Measurements from ENCODE around the gene SLC9A1.
A peak's percentile ranks its signal among the peaks of the same experiment; 100 is the strongest.

The SLC9A1 gene

DNA sequence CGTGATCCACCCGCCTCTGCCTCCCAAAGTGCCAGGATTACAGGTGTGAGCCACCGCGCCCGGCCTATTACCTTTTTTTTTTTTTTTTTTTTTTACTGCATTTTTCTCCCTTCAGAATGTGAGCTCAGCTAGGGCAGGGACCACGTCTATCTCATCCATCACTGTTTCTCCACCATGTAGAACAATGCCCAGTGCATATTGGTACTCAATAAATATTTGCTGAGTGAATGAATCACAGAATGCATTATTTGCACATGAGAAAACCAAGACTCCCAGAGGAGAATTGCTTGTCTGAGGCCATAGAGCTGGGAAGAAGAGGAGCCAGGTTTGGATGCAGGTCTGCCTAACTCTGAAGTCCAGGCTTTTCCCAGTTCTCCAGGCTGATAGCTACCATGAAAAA is 8.2 kb upstream of the SLC9A1 start:
- DNase-seq (ENCODE audit: extremely low spot score) = no peak
- ChIA-PET CTCF (no interaction called here), POLR2A (interaction anchor here (3.0 kb wide), 1 partner anchor 9 kb away, joined by 20 read pairs; the partner anchor contains the start of gene SLC9A1)
- TF ChIP-seq NFRKB (IDR thresholded peaks at IDR 0.05) (no peak), LEF1 (IDR thresholded peaks at IDR 0.05; ENCODE audit: borderline replicate concordance) (no peak), ELF4 (IDR thresholded peaks at IDR 0.05) (no peak), FOXK2 (IDR thresholded peaks at IDR 0.05) (no peak), FOXM1 (IDR thresholded peaks at IDR 0.05; ENCODE audit: borderline replicate concordance) (no peak), TARDBP (IDR thresholded peaks at IDR 0.05) (no peak), CTBP1 (IDR thresholded peaks at IDR 0.05; ENCODE audit: borderline replicate concordance) (no peak), SUZ12 (IDR thresholded peaks at IDR 0.05) (no peak), L3MBTL2 (conservative IDR thresholded peaks at IDR 0.05) (no peak), HDGF (IDR thresholded peaks at IDR 0.05; ENCODE audit: borderline replicate concordance) (no peak)
- TF ChIP-seq, protein P1, sequence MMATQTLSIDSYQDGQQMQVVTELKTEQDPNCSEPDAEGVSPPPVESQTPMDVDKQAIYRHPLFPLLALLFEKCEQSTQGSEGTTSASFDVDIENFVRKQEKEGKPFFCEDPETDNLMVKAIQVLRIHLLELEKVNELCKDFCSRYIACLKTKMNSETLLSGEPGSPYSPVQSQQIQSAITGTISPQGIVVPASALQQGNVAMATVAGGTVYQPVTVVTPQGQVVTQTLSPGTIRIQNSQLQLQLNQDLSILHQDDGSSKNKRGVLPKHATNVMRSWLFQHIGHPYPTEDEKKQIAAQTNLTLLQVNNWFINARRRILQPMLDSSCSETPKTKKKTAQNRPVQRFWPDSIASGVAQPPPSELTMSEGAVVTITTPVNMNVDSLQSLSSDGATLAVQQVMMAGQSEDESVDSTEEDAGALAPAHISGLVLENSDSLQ (IDR thresholded peaks at IDR 0.05) = no peak

DNA sequence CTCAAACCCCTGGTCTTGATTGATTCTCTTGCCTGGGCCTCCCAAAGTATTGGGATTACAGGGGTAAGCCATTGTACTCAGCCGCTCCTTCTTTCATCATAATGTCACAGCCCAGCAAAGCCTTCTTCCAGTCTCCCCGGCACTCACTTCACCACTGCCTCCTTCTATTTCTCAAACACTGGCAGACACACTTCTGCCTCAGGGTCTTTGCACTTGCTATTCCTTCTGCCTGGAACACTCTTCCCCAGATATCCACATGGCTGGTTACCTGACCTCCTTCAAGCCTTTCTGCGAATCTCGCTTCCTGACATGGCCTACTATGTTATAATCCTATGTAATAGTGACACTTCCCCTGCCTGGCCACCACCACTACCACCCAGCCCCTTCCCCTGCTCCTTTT is 7.2 kb upstream of the SLC9A1 start:
- ChIA-PET CTCF (no interaction called here), POLR2A (no interaction called here)
- DNase-seq (ENCODE audit: extremely low spot score) = peak; percentile 1
- TF ChIP-seq HDGF (IDR thresholded peaks at IDR 0.05; ENCODE audit: borderline replicate concordance) = no peak
- TF ChIP-seq LEF1 (IDR thresholded peaks at IDR 0.05; ENCODE audit: borderline replicate concordance) = no peak
- TF ChIP-seq FOXA1 (IDR thresholded peaks at IDR 0.05) = no peak
- no peak for TF ChIP-seq BHLHE40 (IDR thresholded peaks at IDR 0.05; ENCODE audit: borderline replicate concordance)
- no peak for TF ChIP-seq FOXM1 (IDR thresholded peaks at IDR 0.05; ENCODE audit: borderline replicate concordance)
- TF ChIP-seq SUZ12 (IDR thresholded peaks at IDR 0.05) = no peak
- no peak for TF ChIP-seq FOXK2 (IDR thresholded peaks at IDR 0.05)
- no peak for TF ChIP-seq ELF4 (IDR thresholded peaks at IDR 0.05)
- no peak for TF ChIP-seq ZNF384 (IDR thresholded peaks at IDR 0.05)
- TF ChIP-seq SP1 (IDR thresholded peaks at IDR 0.05) = no peak
- TF ChIP-seq, protein P1 (IDR thresholded peaks at IDR 0.05) = no peak
- no peak for TF ChIP-seq NFRKB (IDR thresholded peaks at IDR 0.05)
- TF ChIP-seq TARDBP (IDR thresholded peaks at IDR 0.05) = no peak
- TF ChIP-seq CTBP1 (IDR thresholded peaks at IDR 0.05; ENCODE audit: borderline replicate concordance) = no peak

GRCh38 chr1:27161594-27161993 is 6.7 kb upstream of the SLC9A1 start:
- DNase-seq (ENCODE audit: extremely low spot score) = peak; percentile 0
- TF ChIP-seq FOXK2 (IDR thresholded peaks at IDR 0.05) (no peak), ARNT (IDR thresholded peaks at IDR 0.05) (no peak), NFRKB (IDR thresholded peaks at IDR 0.05) (no peak), SUZ12 (IDR thresholded peaks at IDR 0.05) (no peak), HDGF (IDR thresholded peaks at IDR 0.05; ENCODE audit: borderline replicate concordance) (no peak), SP1 (IDR thresholded peaks at IDR 0.05) (no peak), ZNF384 (IDR thresholded peaks at IDR 0.05) (no peak), LEF1 (IDR thresholded peaks at IDR 0.05; ENCODE audit: borderline replicate concordance) (no peak), FOXA1 (IDR thresholded peaks at IDR 0.05) (no peak), CTBP1 (IDR thresholded peaks at IDR 0.05; ENCODE audit: borderline replicate concordance) (no peak), FOXM1 (IDR thresholded peaks at IDR 0.05; ENCODE audit: borderline replicate concordance) (no peak), ELF4 (IDR thresholded peaks at IDR 0.05) (no peak)
- TF ChIP-seq, protein P1 (IDR thresholded peaks at IDR 0.05) = no peak
- POLR2A ChIA-PET = no interaction called here
- CTCF ChIA-PET = no interaction called here

- no peak for DNase-seq (ENCODE audit: extremely low spot score)
- ChIA-PET CTCF (no interaction called here), POLR2A (no interaction called here)
- TF ChIP-seq TARDBP (IDR thresholded peaks at IDR 0.05) (no peak), FOXM1 (IDR thresholded peaks at IDR 0.05; ENCODE audit: borderline replicate concordance) (no peak), SUZ12 (IDR thresholded peaks at IDR 0.05) (no peak), ZNF384 (IDR thresholded peaks at IDR 0.05) (no peak), HDGF (IDR thresholded peaks at IDR 0.05; ENCODE audit: borderline replicate concordance) (no peak), CTBP1 (IDR thresholded peaks at IDR 0.05; ENCODE audit: borderline replicate concordance) (no peak), NFRKB (IDR thresholded peaks at IDR 0.05) (no peak), LEF1 (IDR thresholded peaks at IDR 0.05; ENCODE audit: borderline replicate concordance) (no peak), L3MBTL2 (conservative IDR thresholded peaks at IDR 0.05) (no peak), ELF4 (IDR thresholded peaks at IDR 0.05) (no peak), BHLHE40 (IDR thresholded peaks at IDR 0.05; ENCODE audit: borderline replicate concordance) (no peak), SP1 (IDR thresholded peaks at IDR 0.05) (no peak), ARNT (IDR thresholded peaks at IDR 0.05) (no peak), FOXA1 (IDR thresholded peaks at IDR 0.05) (no peak), FOXK2 (IDR thresholded peaks at IDR 0.05) (no peak)
- TF ChIP-seq, protein P1 (IDR thresholded peaks at IDR 0.05) = no peak
These were observed 2.3 kb upstream of the SLC9A1 start for GRCh38 chr1:27157194-27157593.

GRCh38 chr1:27154469-27154990 is 395 bp downstream of the SLC9A1 start:
- CTCF ChIA-PET = interaction anchor here (0.6 to 1.0 kb wide), 8 partner anchors 9 to 950 kb away, joined by 3 to 9 read pairs (median 4); partner anchors contain the start of gene WDTC1
- no peak for DNase-seq (ENCODE audit: extremely low spot score)
- TF ChIP-seq, protein P1 (IDR thresholded peaks at IDR 0.05) = no peak
- TF ChIP-seq ELF4 (IDR thresholded peaks at IDR 0.05) = no peak
- no peak for TF ChIP-seq CTBP1 (IDR thresholded peaks at IDR 0.05; ENCODE audit: borderline replicate concordance)
- TF ChIP-seq FOXK2 (IDR thresholded peaks at IDR 0.05) = no peak
- TF ChIP-seq BHLHE40 (IDR thresholded peaks at IDR 0.05; ENCODE audit: borderline replicate concordance) = no peak
- no peak for TF ChIP-seq SP1 (IDR thresholded peaks at IDR 0.05)
- TF ChIP-seq ARNT (IDR thresholded peaks at IDR 0.05) = no peak
- no peak for TF ChIP-seq SUZ12 (IDR thresholded peaks at IDR 0.05)
- no peak for TF ChIP-seq TARDBP (IDR thresholded peaks at IDR 0.05)
- TF ChIP-seq ZNF384 (IDR thresholded peaks at IDR 0.05) = no peak
- TF ChIP-seq HDGF (IDR thresholded peaks at IDR 0.05; ENCODE audit: borderline replicate concordance) = no peak
- no peak for TF ChIP-seq FOXM1 (IDR thresholded peaks at IDR 0.05; ENCODE audit: borderline replicate concordance)
- no peak for TF ChIP-seq L3MBTL2 (conservative IDR thresholded peaks at IDR 0.05)
- no peak for TF ChIP-seq NFRKB (IDR thresholded peaks at IDR 0.05)
- TF ChIP-seq FOXA1 (IDR thresholded peaks at IDR 0.05) = no peak
- TF ChIP-seq LEF1 (IDR thresholded peaks at IDR 0.05; ENCODE audit: borderline replicate concordance) = no peak
- POLR2A ChIA-PET = interaction anchor here (0.7 to 2.1 kb wide), 20 partner anchors 9 to 289 kb away, joined by 3 to 28 read pairs (median 5); partner anchors contain the start of genes TRNP1 and WDTC1

All from HEK293T (cell line).